Suprapubic skin (tissue), 4 donors: ENCODE results near the gene SUFU. TPM values are rescaled to one million over a fixed set of nuclear protein-coding genes. Genes with fewer than 3 reads are reported as not detected.

Experiments
- DNase-seq, 2 donors: peaks; one replicate each; pipeline ENCODE4 v3.0.0-alpha.2; 2019; ENCODE audit warnings: low spot score in 2 of 2
- H3K27ac ChIP-seq: fragments of 200-600 bp; sonication (generic); one replicate; pipeline ENCODE4 v1.5.1; 2019
- H3K27me3 ChIP-seq: fragments of 200-600 bp; sonication (generic); one replicate; pipeline ENCODE4 v1.5.1; 2019
- H3K36me3 ChIP-seq: fragments of 200-600 bp; sonication (generic); one replicate; pipeline ENCODE4 v1.5.1; 2019
- H3K4me1 ChIP-seq: fragments of 200-600 bp; sonication (generic); one replicate; pipeline ENCODE4 v1.5.1; 2019
- H3K4me3 ChIP-seq: fragments of 200-600 bp; sonication (generic); one replicate; pipeline ENCODE4 v1.5.1; 2019; ENCODE audit warnings: mild to moderate bottlenecking
- H3K9me3 ChIP-seq: fragments of 200-600 bp; sonication (generic); one replicate; pipeline ENCODE4 v1.5.1; 2019
- CTCF ChIP-seq, 2 donors: fragments of 200-600 bp in 1 of 2; fragments of 450-650 bp in 1 of 2; sonication (generic) in 1 of 2; IDR thresholded peaks; one replicate each; pipeline ENCODE4 v1.5.1; 2016 to 2019; ENCODE audit warnings: antibody characterized with exemption in 2 of 2, mild to moderate bottlenecking in 1 of 2, moderate library complexity in 1 of 2
- EP300 ChIP-seq: sonication (generic); formaldehyde crosslinking; IDR thresholded peaks from one replicate; pipeline ENCODE4 v1.6.1; 2017; ENCODE audit warnings: antibody characterized with exemption
- POLR2A ChIP-seq, 2 donors: fragments of 450-650 bp; IDR thresholded peaks; one replicate each; pipeline ENCODE4 v1.6.1; 2017; ENCODE audit warnings: antibody characterized with exemption in 2 of 2, mild to moderate bottlenecking in 2 of 2, moderate library complexity in 2 of 2
- POLR2AphosphoS5 ChIP-seq, 3 donors: sonication (generic); formaldehyde crosslinking; IDR thresholded peaks; one replicate each; pipeline ENCODE4 v1.6.1; 2017; ENCODE audit warnings: antibody characterized with exemption in 3 of 3
- WGBS: methylation state at CpG from one replicate; pipeline ENCODE4 v1.1.5; 2018; 5-methylcytosine and 5-hydroxymethylcytosine counted together
- total RNA-seq, 4 donors: library from RNA; depleted of rRNA; stranded (reverse); fragments of >200 nt; gene quantifications; one replicate each; pipeline ENCODE4 v1.1.0, GENCODE V29; 2016

The SUFU gene
- total RNA-seq, 4 donors from 2014 or later: 15.3 to 22.7 (median 18.9) TPM

GRCh38 chr10:102545997-102546396, 42.2 kb downstream of the SUFU start:
- DNase-seq: no peak
- WGBS: 11% methylated on average over 2 of the region's 2 CpGs

GRCh38 chr10:102546606-102547320, 43.0 kb downstream of the SUFU start:
- Histone ChIP-seq H3K27ac (no peak overlapping the region), H3K4me1 (peaks cover 12% of the 10 kb centered on the region), H3K9me3 (no peaks in the 10 kb centered on the region), H3K36me3 (peaks cover 15% of the 10 kb centered on the region), H3K4me3 (no peak overlapping the region), H3K27me3 (no peaks in the 10 kb centered on the region)
- DNase-seq: no peak
- 57% methylated on average over 10 of the region's 12 CpGs for WGBS
- TF ChIP-seq CTCF (IDR thresholded peaks at IDR 0.05) (no peak), EP300 (no peak), POLR2A (IDR thresholded peaks at IDR 0.05) (no peak), POLR2AphosphoS5 (IDR thresholded peaks at IDR 0.05) (no peak)

More at GRCh38 chr10:102545997-102546396, 42.2 kb downstream of the SUFU start:
- Histone ChIP-seq H3K4me3 (no peak overlapping the region), H3K4me1 (peaks cover 12% of the 10 kb centered on the region), H3K27ac (no peak overlapping the region), H3K9me3 (no peaks in the 10 kb centered on the region), H3K27me3 (no peaks in the 10 kb centered on the region), H3K36me3 (peaks cover 10% of the 10 kb centered on the region)
- TF ChIP-seq POLR2AphosphoS5 (IDR thresholded peaks at IDR 0.05): no peak
- TF ChIP-seq CTCF (IDR thresholded peaks at IDR 0.05): no peak
- no peak for TF ChIP-seq POLR2A (IDR thresholded peaks at IDR 0.05)
- no peak for TF ChIP-seq EP300

- WGBS: 86% methylated on average over 1 of the region's 1 CpG
- H3K4me3 ChIP-seq: no peak overlapping the region
Measured at GRCh38 chr10:102549549-102549948, 45.8 kb downstream of the SUFU start.

DNA sequence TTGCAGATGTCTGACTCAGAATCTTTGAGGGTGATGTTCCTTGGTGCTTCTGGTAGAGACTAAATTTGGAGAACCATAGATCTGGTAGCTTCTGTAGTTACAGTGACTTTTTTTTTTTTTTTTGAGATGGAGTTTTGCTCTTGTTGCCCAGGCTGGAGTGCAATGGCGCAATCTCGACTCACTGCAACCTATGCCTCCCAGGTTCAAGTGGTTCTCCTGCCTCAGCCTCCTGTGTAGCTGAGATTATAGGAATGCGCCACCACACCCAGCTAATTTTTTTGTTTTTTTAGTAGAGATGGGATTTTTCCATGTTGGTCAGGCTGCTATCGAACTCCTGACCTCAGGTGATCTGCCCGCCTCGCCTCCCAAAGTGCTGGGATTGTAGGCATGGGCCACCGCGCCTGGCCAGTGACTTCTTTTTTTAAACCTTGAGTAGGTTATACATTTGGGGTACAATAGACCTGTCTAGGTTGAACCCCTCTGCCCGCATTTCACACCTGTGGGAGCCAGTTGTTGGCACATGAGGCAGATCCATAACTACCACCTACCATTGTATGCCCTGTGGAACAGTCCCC, 47.0 kb downstream of the SUFU start:
- Histone ChIP-seq H3K4me1 (peaks cover 15% of the 10 kb centered on the region), H3K9me3 (no peaks in the 10 kb centered on the region), H3K36me3 (peaks cover 19% of the 10 kb centered on the region), H3K27me3 (no peaks in the 10 kb centered on the region), H3K27ac (no peak overlapping the region), H3K4me3 (no peak overlapping the region)
- TF ChIP-seq POLR2AphosphoS5 (IDR thresholded peaks at IDR 0.05) (no peak), EP300 (no peak), POLR2A (IDR thresholded peaks at IDR 0.05) (no peak), CTCF (IDR thresholded peaks at IDR 0.05) (no peak)
- WGBS: 98% methylated on average over 9 of the region's 9 CpGs
- no peak for DNase-seq

More at GRCh38 chr10:102549549-102549948, 45.8 kb downstream of the SUFU start:
- Histone ChIP-seq H3K27ac (no peak overlapping the region), H3K9me3 (no peaks in the 10 kb centered on the region), H3K4me1 (peaks cover 12% of the 10 kb centered on the region), H3K27me3 (no peaks in the 10 kb centered on the region), H3K36me3 (peaks cover 19% of the 10 kb centered on the region)
- TF ChIP-seq CTCF (IDR thresholded peaks at IDR 0.05): no peak
- TF ChIP-seq POLR2A (IDR thresholded peaks at IDR 0.05): no peak
- TF ChIP-seq POLR2AphosphoS5 (IDR thresholded peaks at IDR 0.05): no peak
- no peak for TF ChIP-seq EP300
- no peak for DNase-seq

DNA sequence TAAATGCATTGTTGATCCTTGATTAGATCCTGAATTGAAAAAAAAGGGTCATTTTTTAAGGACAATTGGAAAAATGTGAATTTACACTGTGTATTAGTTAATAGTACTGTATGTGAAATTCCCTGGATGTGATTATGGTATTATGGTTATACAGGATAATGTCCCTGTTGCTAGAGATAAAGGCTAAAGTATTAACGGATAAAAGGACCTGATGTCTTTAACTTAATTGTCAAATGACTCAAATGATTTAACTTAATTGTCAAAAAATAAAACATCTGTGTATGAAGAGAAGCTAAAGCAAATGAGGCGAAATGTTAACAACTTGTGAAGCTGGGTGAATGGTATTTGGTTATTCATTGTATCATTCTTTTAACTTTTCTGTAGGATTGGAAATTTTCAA, 48.8 kb downstream of the SUFU start:
- H3K27me3 ChIP-seq: no peaks in the 10 kb centered on the region
- no peak for DNase-seq
- H3K9me3 ChIP-seq: no peaks in the 10 kb centered on the region
- TF ChIP-seq EP300: no peak
- no peak for TF ChIP-seq CTCF (IDR thresholded peaks at IDR 0.05)
- TF ChIP-seq POLR2A (IDR thresholded peaks at IDR 0.05): no peak
- no peak for TF ChIP-seq POLR2AphosphoS5 (IDR thresholded peaks at IDR 0.05)
- no peak overlapping the region for H3K4me3 ChIP-seq
- peaks cover 16% of the 10 kb centered on the region for H3K4me1 ChIP-seq
- WGBS: 93% methylated on average over 2 of the region's 2 CpGs
- peaks cover 19% of the 10 kb centered on the region for H3K36me3 ChIP-seq
- no peak overlapping the region for H3K27ac ChIP-seq
